SK-N-SH treated with all-trans-retinoic acid at 6 μM for 48 hours (cell line): ENCODE results near the gene TYSND1.
A peak's percentile ranks its signal among the peaks of the same experiment; 100 is the strongest.

Experiments used
- ATAC-seq: fragments of 200-7000 bp; cut with Tn5 transposase; 3 replicates; pipeline ENCODE4 v1.9.1; 2020; ENCODE audit warnings: mild to moderate bottlenecking, moderate library complexity
- ARNTL ChIP-seq: fragments of 450-650 bp; formaldehyde crosslinking; IDR thresholded peaks from 2 replicates; pipeline ENCODE4 v1.5.0; 2020; ENCODE audit warnings: low read depth, mild to moderate bottlenecking, moderate library complexity, borderline replicate concordance
- BACH2 ChIP-seq: fragments of 250-450 bp; sonication (Bioruptor Pico); IDR thresholded peaks from 2 replicates; pipeline ENCODE4 v1.9.0; 2021; ENCODE audit warnings: mild to moderate bottlenecking, borderline replicate concordance
- CREB5 ChIP-seq: fragments of 250-450 bp; sonication (Bioruptor Pico); IDR thresholded peaks from 2 replicates; pipeline ENCODE4 v1.5.1; 2020; ENCODE audit warnings: low read depth, mild to moderate bottlenecking, moderate library complexity
- CSDC2 ChIP-seq: fragments of 250-450 bp; sonication (Bioruptor Pico); IDR thresholded peaks from 2 replicates; pipeline ENCODE4 v1.5.0; 2020; ENCODE audit warnings: mild to moderate bottlenecking, moderate library complexity
- CSRNP3 ChIP-seq: fragments of 250-450 bp; sonication (Bioruptor Pico); IDR thresholded peaks from 2 replicates; pipeline ENCODE4 v1.5.1; 2021; ENCODE audit warnings: mild to moderate bottlenecking, moderate library complexity
- ESRRG ChIP-seq: fragments of 250-450 bp; sonication (Bioruptor Pico); IDR thresholded peaks from 2 replicates; pipeline ENCODE4 v1.6.1; 2021; ENCODE audit warnings: mild to moderate bottlenecking
- GLIS3 ChIP-seq: fragments of 250-450 bp; sonication (Bioruptor Pico); IDR thresholded peaks from 2 replicates; pipeline ENCODE4 v1.5.0; 2020; ENCODE audit warnings: mild to moderate bottlenecking, moderate library complexity
- ISL1 ChIP-seq: fragments of 250-450 bp; sonication (Bioruptor Pico); IDR thresholded peaks from 2 replicates; pipeline ENCODE4 v2.1.2; 2022; ENCODE audit warnings: mild to moderate bottlenecking, moderate library complexity
- OSR1 ChIP-seq: fragments of 250-450 bp; sonication (Bioruptor Pico); IDR thresholded peaks from 2 replicates; pipeline ENCODE4 v1.8.0; 2022; ENCODE audit warnings: moderate library complexity, mild to moderate bottlenecking, inconsistent platforms
- PATZ1 ChIP-seq: fragments of 250-450 bp; sonication (Bioruptor Pico); IDR thresholded peaks from 2 replicates; pipeline ENCODE4 v1.8.0; 2020; ENCODE audit warnings: mild to moderate bottlenecking, moderate library complexity, borderline replicate concordance
- POU6F1 ChIP-seq: fragments of 250-450 bp; sonication (Bioruptor Pico); IDR thresholded peaks from 2 replicates; pipeline ENCODE4 v1.8.0; 2021; ENCODE audit warnings: low read depth, mild to moderate bottlenecking, moderate library complexity, borderline replicate concordance
- PPARA ChIP-seq: fragments of 250-450 bp; sonication (Bioruptor Pico); IDR thresholded peaks from 2 replicates; pipeline ENCODE4 v1.5.0; 2020; ENCODE audit warnings: mild to moderate bottlenecking, borderline replicate concordance
- RARB ChIP-seq: fragments of 250-450 bp; sonication (Bioruptor Pico); IDR thresholded peaks from 2 replicates; pipeline ENCODE4 v1.8.0; 2021; ENCODE audit warnings: mild to moderate bottlenecking, moderate library complexity
- SNAI2 ChIP-seq: fragments of 250-450 bp; sonication (Bioruptor Pico); IDR thresholded peaks from 2 replicates; pipeline ENCODE4 v1.5.0; 2020; ENCODE audit warnings: mild to moderate bottlenecking, moderate library complexity
- TCF4 ChIP-seq: fragments of 250-450 bp; sonication (Bioruptor Pico); IDR thresholded peaks from 2 replicates; pipeline ENCODE4 v1.8.0; 2021; ENCODE audit warnings: mild to moderate bottlenecking, moderate library complexity, borderline replicate concordance
- TOX ChIP-seq: fragments of 250-450 bp; sonication (Bioruptor Pico); IDR thresholded peaks from 2 replicates; pipeline ENCODE4 v1.8.0; 2021; ENCODE audit warnings: mild to moderate bottlenecking, moderate library complexity, borderline replicate concordance
- TSHZ2 ChIP-seq: fragments of 250-450 bp; sonication (Bioruptor Pico); IDR thresholded peaks from 2 replicates; pipeline ENCODE4 v1.5.0; 2020; ENCODE audit warnings: mild to moderate bottlenecking, moderate library complexity
- ZC3H10 ChIP-seq: fragments of 250-450 bp; sonication (Bioruptor Pico); IDR thresholded peaks from 2 replicates; pipeline ENCODE4 v1.5.1; 2021; ENCODE audit warnings: mild to moderate bottlenecking, moderate library complexity
- ZFP3 ChIP-seq: fragments of 250-450 bp; sonication (Bioruptor Pico); IDR thresholded peaks from 2 replicates; pipeline ENCODE4 v1.5.0; 2020; ENCODE audit warnings: mild to moderate bottlenecking, moderate library complexity
- ZFP30 ChIP-seq: fragments of 450-650 bp; formaldehyde crosslinking; IDR thresholded peaks from 2 replicates; pipeline ENCODE4 v1.5.0; 2022; ENCODE audit warnings: mild to moderate bottlenecking, moderate library complexity
- ZNF565 ChIP-seq: fragments of 450-650 bp; formaldehyde crosslinking; conservative IDR thresholded peaks from 2 replicates; pipeline ENCODE4 v1.5.0; 2020; ENCODE audit warnings: low read depth, mild to moderate bottlenecking, moderate library complexity
- ZNF70 ChIP-seq: fragments of 450-650 bp; formaldehyde crosslinking; IDR thresholded peaks from 2 replicates; pipeline ENCODE4 v1.5.0; 2020; ENCODE audit warnings: mild to moderate bottlenecking, moderate library complexity
- ZNF8 ChIP-seq: fragments of 450-650 bp; formaldehyde crosslinking; IDR thresholded peaks from 2 replicates; pipeline ENCODE4 v1.5.0; 2020; ENCODE audit warnings: mild to moderate bottlenecking, moderate library complexity

Gene TYSND1

GRCh38 chr10:70175516-70175915 lies 29.0 kb upstream of the TYSND1 start:
- TF ChIP-seq BACH2 (CRISPR knock-in tag), result no peak
- no peak for TF ChIP-seq ZC3H10 (CRISPR knock-in tag)
- no peak for TF ChIP-seq ARNTL (CRISPR knock-in tag)
- no peak for TF ChIP-seq PATZ1 (CRISPR knock-in tag)
- no peak for TF ChIP-seq ZFP30
- TF ChIP-seq POU6F1 (CRISPR knock-in tag), result no peak
- no peak for TF ChIP-seq ZFP3 (CRISPR knock-in tag)
- no peak for TF ChIP-seq CSRNP3 (CRISPR knock-in tag)
- TF ChIP-seq PPARA (CRISPR knock-in tag), result no peak
- no peak for TF ChIP-seq CREB5
- TF ChIP-seq TCF4, result no peak
- TF ChIP-seq OSR1, result no peak
- TF ChIP-seq RARB, result no peak
- no peak for TF ChIP-seq TSHZ2 (CRISPR knock-in tag)
- no peak for TF ChIP-seq TOX (CRISPR knock-in tag)
- TF ChIP-seq ZNF565 (CRISPR knock-in tag), result no peak
- TF ChIP-seq ESRRG (CRISPR knock-in tag), result no peak
- no peak for TF ChIP-seq ZNF70 (CRISPR knock-in tag)
- no peak for TF ChIP-seq GLIS3
- ATAC-seq, result no peak

GRCh38 chr10:70174058-70174741 lies 27.7 kb upstream of the TYSND1 start:
- no peak for ATAC-seq
- TF ChIP-seq SNAI2 (CRISPR knock-in tag), result no peak
- TF ChIP-seq ZNF8 (CRISPR knock-in tag), result no peak

- peak; percentile 48 for ATAC-seq
- TF ChIP-seq ISL1 (CRISPR knock-in tag) (no peak), CSDC2 (no peak), TCF4 (no peak), ZNF565 (CRISPR knock-in tag) (no peak), ZNF8 (CRISPR knock-in tag) (no peak), PATZ1 (CRISPR knock-in tag) (no peak), RARB (no peak)
- TF ChIP-seq, all 23 proteins: peak for 0
Measured at GRCh38 chr10:70169649-70170364, 23.3 kb upstream of the TYSND1 start.
